DOHH2 (cell line): ENCODE data around the gene TAMM41.
"Not testable (repeated sequence)": the region's sequence is repeated elsewhere in the genome, so short reads cannot be mapped to it uniquely, and the experiment has no call there.

Experiments
- H3F3A ChIP-seq: fragments of 200-600 bp; sonication (generic), shearing (Covaris generic); 2 replicates; pipeline ENCODE4 v1.6.0; 2016; ENCODE audit warnings: antibody characterized with exemption, mild to moderate bottlenecking; ENCODE audit not compliant: control insufficient read depth, insufficient read depth
- H3K27ac ChIP-seq: fragments of 200-600 bp; sonication (generic); 2 replicates; pipeline ENCODE4 v1.5.1; 2014; ENCODE audit warnings: low read depth, mild to moderate bottlenecking, low read length, moderate library complexity
- H3K27me3 ChIP-seq: fragments of 200-600 bp; sonication (generic); 2 replicates; pipeline ENCODE4 v1.6.1; 2014; ENCODE audit warnings: mild to moderate bottlenecking, low read length, mixed read lengths; ENCODE audit not compliant: control insufficient read depth
- H3K36me3 ChIP-seq: fragments of 200-600 bp; sonication (generic); 2 replicates; pipeline ENCODE4 v1.6.1; 2014; ENCODE audit warnings: mild to moderate bottlenecking, low read length, moderate library complexity, mixed read lengths; ENCODE audit not compliant: control insufficient read depth
- H3K4me1 ChIP-seq: fragments of 200-600 bp; sonication (generic); 2 replicates; pipeline ENCODE4 v1.6.1; 2014; ENCODE audit warnings: mild to moderate bottlenecking, low read length, mixed read lengths; ENCODE audit not compliant: control insufficient read depth
- H3K4me2 ChIP-seq: fragments of 200-600 bp; sonication (generic); 2 replicates; pipeline ENCODE4 v1.6.0; 2014; ENCODE audit warnings: mild to moderate bottlenecking, low read length, moderate library complexity
- H3K4me3 ChIP-seq: fragments of 200-600 bp; sonication (generic); 2 replicates; pipeline ENCODE4 v1.5.1; 2014; ENCODE audit warnings: mild to moderate bottlenecking, low read length, mixed read lengths
- H3K79me2 ChIP-seq: fragments of 200-600 bp; sonication (generic); 2 replicates; pipeline ENCODE4 v1.6.1; 2014; ENCODE audit warnings: mild to moderate bottlenecking, low read length, mixed read lengths; ENCODE audit not compliant: control insufficient read depth
- H3K9me2 ChIP-seq: fragments of 200-600 bp; sonication (generic); replicated peaks from 2 replicates; pipeline ENCODE4 v1.6.1; 2014; ENCODE audit warnings: mild to moderate bottlenecking, low read length, mixed read lengths; ENCODE audit not compliant: control insufficient read depth
- H3K9me3 ChIP-seq: fragments of 200-600 bp; sonication (generic); 2 replicates; pipeline ENCODE4 v1.6.1; 2014; ENCODE audit warnings: antibody characterized with exemption, low read length, mixed read lengths; ENCODE audit not compliant: control insufficient read depth, insufficient read depth
- H4K20me1 ChIP-seq: fragments of 200-600 bp; sonication (generic); 2 replicates; pipeline ENCODE4 v1.6.0; 2014; ENCODE audit warnings: low read depth, mild to moderate bottlenecking, antibody characterized with exemption, low read length, moderate library complexity; ENCODE audit not compliant: control insufficient read depth, insufficient read depth

The TAMM41 gene

DNA sequence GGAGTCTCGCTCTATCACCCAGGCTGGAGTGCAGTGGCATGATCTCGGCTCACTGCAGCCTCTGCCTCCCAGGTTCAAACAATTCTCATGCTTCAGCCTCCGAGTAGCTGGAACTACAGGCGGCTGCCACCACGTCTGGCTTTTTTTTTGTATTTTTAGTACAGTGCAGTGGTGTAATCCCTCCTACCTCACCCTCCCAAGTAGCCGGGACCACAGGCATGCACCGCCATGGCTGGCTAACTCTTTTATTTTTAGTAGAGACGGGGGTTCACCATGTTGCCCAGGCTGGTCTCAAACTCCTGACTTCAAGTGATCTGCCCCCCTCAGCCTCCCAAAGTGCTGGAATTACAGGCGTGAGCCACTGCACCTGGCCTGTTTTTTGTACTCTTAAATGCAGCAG, 98.4 kb downstream of the TAMM41 start:
- H3K27me3 ChIP-seq, H3K27ac ChIP-seq, H3K4me2 ChIP-seq, H3K4me3 ChIP-seq, H3K4me1 ChIP-seq, H3K36me3 ChIP-seq, H3F3A ChIP-seq, H4K20me1 ChIP-seq, H3K9me3 ChIP-seq, H3K79me2 ChIP-seq, H3K9me2 ChIP-seq: not testable (repeated sequence)
